Fibroblast of the aortic adventitia (primary cell): ENCODE data around the gene SP2. TPM values are rescaled to one million over a fixed set of nuclear protein-coding genes. Genes with fewer than 3 reads are reported as not detected.

Experiments
- DNase-seq: peaks from one replicate; pipeline ENCODE4 v3.0.0-alpha.2; 2010; ENCODE audit warnings: low read depth
- H3K4me3 ChIP-seq: 2 replicates; pipeline ENCODE4 v1.5.1; 2011; ENCODE audit warnings: low read depth, mild to moderate bottlenecking, control low read depth, low read length, moderate library complexity
- CTCF ChIP-seq: IDR thresholded peaks from 2 replicates; pipeline ENCODE4 v1.5.1; 2011; ENCODE audit warnings: mild to moderate bottlenecking, low read length, control low read depth, inconsistent platforms; ENCODE audit not compliant: insufficient read depth
- total RNA-seq: library from RNA; depleted of rRNA; stranded (reverse); fragments of >200 nt; gene quantifications from 2 replicates; pipeline ENCODE4 v1.2.3, GENCODE V29; 2012; ENCODE audit warnings: low replicate concordance

Gene SP2
- total RNA-seq, 1 donor, result 3.7 TPM

- TF ChIP-seq CTCF, result no peak
- DNase-seq, result no peak
- no peak overlapping the region for H3K4me3 ChIP-seq
Observed at GRCh38 chr17:47901423-47901822, 5.4 kb downstream of the SP2 start.

- DNase-seq, result no peak
- no peak overlapping the region for H3K4me3 ChIP-seq
- no peak for TF ChIP-seq CTCF
Observed at GRCh38 chr17:47902039-47902744, 6.2 kb downstream of the SP2 start.

- no peak for TF ChIP-seq CTCF
- H3K4me3 ChIP-seq, result no peak overlapping the region
- peak; percentile 95 for DNase-seq
Observed at GRCh38 chr17:47905221-47905733, 9.2 kb downstream of the SP2 start.

- no peak overlapping the region for H3K4me3 ChIP-seq
- TF ChIP-seq CTCF, result no peak
- no peak for DNase-seq
Observed at GRCh38 chr17:47906443-47906842, 10.4 kb downstream of the SP2 start.

- DNase-seq, result peak; percentile 20
- H3K4me3 ChIP-seq, result no peak overlapping the region
- TF ChIP-seq CTCF, result no peak
Observed at GRCh38 chr17:47907932-47908562, 12.0 kb downstream of the SP2 start.

GRCh38 chr17:47913050-47913449, 17.0 kb downstream of the SP2 start:
- no peak for TF ChIP-seq CTCF
- H3K4me3 ChIP-seq, result no peak overlapping the region
- DNase-seq, result no peak
